GM12865 (cell line): Measurements from ENCODE around the gene LRG1.

Source experiments
- DNase-seq: peaks from one replicate; pipeline ENCODE4 v3.0.0; 2010; ENCODE audit warnings: low read depth
- H3K4me3 ChIP-seq: 2 replicates; pipeline ENCODE4 v1.5.1; 2011; ENCODE audit warnings: mild to moderate bottlenecking, low read depth, low read length, control low read depth
- TF ChIP-seq, protein P1 (sequence below): IDR thresholded peaks from 2 replicates; pipeline ENCODE4 v1.5.1; 2011; ENCODE audit warnings: low read length, control low read depth, low read depth, inconsistent platforms; ENCODE audit not compliant: insufficient read depth; ENCODE audit errors: missing control alignments

Gene LRG1

DNA sequence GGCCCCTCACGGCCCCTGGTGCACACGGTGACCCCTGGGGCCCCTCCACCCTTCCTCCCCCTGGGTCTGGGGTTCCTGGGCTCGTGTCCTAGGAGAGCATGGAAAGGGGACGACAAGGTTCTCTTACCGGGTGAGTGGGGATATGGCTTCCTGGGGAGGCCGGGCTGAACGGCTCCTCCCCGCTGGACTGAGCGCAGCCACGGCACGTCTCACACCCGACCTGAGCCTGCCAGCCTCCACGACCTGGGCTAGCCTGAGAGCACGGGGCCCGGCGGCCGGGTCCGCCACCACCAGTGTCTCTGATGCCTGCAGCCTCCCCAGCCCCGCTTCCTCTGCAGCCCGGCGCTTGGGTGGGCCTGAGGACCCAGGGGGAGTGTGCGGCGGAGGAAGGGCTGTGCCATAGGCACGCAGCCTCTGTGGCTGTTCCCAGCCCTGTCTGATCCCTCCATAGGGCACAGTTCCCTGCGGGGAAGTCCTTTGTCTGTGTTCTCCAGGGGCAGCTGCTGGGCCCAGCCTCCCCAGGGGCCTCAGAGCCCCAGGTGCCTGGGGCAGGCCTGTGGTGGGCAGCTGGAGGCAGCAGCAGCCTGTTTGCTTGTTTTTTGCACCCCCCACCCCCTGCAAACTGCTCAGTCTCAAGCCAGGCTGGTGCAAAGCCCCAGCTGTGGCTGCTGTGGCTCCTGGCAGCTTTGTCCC lies 36.6 kb downstream of the LRG1 start:
- DNase-seq: no peak
- no peak overlapping the region for H3K4me3 ChIP-seq
- TF ChIP-seq, protein P1, sequence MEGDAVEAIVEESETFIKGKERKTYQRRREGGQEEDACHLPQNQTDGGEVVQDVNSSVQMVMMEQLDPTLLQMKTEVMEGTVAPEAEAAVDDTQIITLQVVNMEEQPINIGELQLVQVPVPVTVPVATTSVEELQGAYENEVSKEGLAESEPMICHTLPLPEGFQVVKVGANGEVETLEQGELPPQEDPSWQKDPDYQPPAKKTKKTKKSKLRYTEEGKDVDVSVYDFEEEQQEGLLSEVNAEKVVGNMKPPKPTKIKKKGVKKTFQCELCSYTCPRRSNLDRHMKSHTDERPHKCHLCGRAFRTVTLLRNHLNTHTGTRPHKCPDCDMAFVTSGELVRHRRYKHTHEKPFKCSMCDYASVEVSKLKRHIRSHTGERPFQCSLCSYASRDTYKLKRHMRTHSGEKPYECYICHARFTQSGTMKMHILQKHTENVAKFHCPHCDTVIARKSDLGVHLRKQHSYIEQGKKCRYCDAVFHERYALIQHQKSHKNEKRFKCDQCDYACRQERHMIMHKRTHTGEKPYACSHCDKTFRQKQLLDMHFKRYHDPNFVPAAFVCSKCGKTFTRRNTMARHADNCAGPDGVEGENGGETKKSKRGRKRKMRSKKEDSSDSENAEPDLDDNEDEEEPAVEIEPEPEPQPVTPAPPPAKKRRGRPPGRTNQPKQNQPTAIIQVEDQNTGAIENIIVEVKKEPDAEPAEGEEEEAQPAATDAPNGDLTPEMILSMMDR: no peak

DNA sequence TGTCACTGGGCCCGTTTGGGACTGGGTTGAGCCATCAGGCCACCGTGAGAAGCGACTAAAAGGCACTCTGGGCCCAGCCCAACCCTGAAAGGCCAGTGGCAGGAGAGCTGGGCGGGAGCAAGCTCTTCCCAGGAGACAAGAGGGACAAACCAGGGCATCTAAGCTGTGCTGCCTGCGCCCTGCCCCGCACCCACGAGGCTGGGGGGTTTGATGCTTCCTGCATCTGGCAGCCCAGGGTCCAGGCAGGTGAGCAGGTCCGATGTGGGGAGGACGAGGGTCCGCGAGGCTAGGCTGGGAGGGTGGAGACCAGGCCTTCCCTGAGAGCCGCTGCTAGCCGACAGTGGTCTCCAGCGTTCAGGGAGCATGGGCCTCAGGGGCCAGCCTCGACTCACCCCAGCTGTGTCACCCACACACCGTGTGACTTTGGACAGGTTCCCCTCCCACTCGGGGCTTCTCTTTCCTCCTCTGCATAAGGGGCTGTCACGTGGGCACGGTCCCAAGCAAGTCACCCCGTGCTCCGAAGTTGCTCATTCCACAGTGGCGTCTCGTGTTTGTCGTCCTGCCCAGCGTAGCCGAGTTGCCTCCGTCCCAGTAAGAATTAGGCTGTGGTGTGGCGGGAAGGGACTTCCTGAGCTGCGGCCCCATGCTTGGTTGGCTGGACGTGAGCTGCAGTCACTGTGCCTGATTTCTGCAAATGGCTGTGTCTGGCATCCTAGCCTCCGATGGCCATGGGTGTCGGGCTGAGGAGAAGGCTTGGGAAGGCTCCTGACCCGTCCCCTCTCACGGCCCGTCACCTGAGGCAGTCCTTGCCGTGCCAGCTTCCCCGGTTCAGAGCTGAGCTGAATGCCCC lies 37.3 kb downstream of the LRG1 start:
- no peak for DNase-seq
- TF ChIP-seq, protein P1: no peak
- H3K4me3 ChIP-seq: no peak overlapping the region

DNA sequence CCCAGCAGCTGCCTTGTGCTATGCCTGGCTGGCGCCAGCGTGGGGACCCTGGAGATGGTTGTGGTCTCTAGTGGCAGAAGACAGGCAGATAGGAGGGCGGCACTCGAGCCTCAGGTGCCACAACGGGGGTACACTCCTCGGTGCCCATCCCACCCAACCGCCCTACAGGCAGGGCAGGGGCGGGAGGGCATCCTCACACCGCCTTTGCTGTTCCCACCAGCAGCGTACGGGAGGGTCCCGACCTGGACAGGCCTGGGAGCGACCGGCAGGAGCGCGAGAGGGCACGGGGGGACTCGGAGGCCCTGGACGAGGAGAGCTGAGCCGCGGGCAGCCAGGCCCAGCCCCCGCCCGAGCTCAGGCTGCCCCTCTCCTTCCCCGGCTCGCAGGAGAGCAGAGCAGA lies 38.1 kb downstream of the LRG1 start:
- H3K4me3 ChIP-seq: no peak overlapping the region
- TF ChIP-seq, protein P1: no peak
- no peak for DNase-seq

DNA sequence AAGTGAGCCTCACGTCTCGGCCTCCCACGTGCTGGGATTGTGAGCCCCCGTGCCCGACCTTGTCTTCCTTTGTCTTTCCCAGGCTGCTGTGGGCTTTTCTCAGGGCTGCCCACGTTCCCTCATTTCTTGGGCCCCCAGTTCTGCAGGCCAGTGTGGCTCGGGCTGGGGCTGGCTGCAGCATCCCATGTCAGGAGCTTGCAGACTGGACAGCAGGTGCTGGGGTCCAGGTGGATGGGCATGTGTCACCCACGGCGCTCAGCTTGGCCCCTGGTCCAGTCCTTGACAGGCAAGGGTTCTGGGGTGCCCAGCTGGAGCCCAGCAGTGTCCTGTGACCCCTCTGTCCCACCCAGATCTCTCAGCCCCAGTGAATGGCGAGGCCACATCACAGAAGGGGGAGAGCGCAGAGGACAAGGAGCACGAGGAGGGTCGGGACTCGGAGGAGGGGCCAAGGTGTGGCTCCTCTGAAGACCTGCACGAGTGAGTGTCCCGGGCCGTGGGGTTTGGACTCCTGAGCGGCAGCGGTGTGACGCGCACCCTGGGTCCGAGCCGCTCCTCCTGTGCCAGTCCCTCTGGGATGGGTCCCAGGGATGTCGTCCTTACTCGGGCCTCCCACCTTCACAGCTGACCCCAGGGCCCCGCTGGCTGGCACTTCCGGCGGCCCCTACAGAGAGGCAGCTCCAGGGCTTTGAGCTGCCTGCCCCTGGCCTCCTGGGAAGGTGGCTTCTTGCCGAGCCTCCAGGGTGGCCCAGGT lies 38.8 kb downstream of the LRG1 start:
- no peak for DNase-seq
- no peak overlapping the region for H3K4me3 ChIP-seq
- TF ChIP-seq, protein P1: no peak

DNA sequence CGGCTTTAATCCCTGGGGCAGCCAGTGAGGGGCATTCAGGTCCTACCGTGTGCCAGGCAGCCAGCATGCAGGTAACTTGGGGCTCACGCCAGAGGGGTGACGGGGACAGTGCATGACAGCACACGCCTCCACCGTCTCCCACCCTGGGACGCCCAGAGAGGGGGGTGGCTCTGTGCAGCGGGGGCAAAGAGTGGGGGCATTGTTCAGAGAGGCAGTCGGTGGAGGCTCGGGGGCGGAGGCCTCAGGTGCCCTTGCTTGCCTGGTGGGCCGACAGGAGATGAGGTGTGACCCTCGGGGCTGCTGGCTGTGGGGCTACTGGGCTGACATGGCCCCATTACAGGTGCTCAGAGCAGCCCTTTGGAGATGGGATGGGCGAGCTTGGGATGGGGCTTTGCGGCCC lies 40.0 kb downstream of the LRG1 start:
- TF ChIP-seq, protein P1: no peak
- no peak overlapping the region for H3K4me3 ChIP-seq
- no peak for DNase-seq

DNA sequence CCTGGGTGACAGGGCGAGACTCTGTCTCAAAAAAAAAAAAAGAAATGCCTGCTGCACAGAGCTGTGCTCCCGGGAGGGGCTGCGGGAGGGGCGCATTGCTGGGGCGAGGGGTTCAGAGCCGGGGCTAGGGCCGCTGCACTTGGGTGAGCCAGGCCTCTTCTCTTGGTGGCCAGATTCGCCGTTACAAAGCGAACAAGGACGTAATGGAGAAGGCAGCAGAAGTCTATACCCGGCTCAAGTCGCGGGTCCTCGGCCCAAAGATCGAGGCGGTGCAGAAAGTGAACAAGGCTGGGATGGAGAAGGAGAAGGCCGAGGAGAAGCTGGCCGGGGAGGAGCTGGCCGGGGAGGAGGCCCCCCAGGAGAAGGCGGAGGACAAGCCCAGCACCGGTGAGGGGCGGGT lies 40.5 kb downstream of the LRG1 start:
- no peak overlapping the region for H3K4me3 ChIP-seq
- TF ChIP-seq, protein P1: no peak
- DNase-seq: no peak
